ENCODE results near the gene RNASE8.

DNA sequence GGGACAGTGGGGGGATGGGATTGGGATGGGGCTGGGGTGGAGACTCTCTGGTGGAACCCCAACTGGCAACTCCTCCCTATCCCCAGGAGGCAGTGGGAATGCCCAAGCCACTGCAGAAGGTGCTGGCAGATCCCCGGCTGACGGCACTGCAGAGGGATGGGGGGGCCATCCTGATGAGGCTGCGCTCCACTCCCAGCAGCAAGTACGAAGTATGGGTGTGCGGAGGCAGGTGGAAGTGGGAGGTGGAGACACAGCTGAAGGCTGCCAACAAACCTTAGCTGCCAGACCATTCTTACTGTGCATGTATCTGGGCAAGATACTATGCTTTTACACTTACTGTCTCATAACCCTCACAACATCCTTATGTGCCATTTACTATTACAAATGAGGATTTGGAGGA lies 20.7 kb downstream of the RNASE8 start:
- TF ChIP-seq, protein P1, sequence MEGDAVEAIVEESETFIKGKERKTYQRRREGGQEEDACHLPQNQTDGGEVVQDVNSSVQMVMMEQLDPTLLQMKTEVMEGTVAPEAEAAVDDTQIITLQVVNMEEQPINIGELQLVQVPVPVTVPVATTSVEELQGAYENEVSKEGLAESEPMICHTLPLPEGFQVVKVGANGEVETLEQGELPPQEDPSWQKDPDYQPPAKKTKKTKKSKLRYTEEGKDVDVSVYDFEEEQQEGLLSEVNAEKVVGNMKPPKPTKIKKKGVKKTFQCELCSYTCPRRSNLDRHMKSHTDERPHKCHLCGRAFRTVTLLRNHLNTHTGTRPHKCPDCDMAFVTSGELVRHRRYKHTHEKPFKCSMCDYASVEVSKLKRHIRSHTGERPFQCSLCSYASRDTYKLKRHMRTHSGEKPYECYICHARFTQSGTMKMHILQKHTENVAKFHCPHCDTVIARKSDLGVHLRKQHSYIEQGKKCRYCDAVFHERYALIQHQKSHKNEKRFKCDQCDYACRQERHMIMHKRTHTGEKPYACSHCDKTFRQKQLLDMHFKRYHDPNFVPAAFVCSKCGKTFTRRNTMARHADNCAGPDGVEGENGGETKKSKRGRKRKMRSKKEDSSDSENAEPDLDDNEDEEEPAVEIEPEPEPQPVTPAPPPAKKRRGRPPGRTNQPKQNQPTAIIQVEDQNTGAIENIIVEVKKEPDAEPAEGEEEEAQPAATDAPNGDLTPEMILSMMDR (IDR thresholded peaks at IDR 0.05; ENCODE audit: insufficient read depth, low read depth, low read length): no peak
- no peak for TF ChIP-seq EZH2 (IDR thresholded peaks at IDR 0.05; ENCODE audit: insufficient read depth, low read length)

Data from astrocyte (in vitro differentiated cells and primary cell).